ENCODE results near the gene CSF1R.

DNA sequence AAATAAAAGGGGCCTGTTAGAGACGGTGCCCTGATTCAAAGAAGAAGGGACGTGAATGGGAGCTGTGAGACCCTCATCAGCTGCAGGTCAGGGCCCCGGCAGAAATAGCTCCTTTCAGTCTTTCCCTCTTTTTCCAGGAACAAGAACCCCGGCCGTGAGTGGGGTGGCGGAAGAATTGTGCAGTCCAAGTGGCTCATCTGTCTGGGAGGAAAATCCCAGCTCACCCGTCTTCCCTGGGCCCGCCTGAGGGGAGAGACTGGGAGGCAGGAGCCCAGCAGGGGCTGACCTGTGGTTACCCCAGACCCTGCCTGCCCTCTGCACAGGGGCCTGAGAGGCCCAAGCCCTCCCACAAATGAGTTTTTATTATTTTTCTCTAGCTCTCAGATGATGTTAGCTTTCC is 24.8 kb upstream of the CSF1R start:
- TF ChIP-seq, protein P1, sequence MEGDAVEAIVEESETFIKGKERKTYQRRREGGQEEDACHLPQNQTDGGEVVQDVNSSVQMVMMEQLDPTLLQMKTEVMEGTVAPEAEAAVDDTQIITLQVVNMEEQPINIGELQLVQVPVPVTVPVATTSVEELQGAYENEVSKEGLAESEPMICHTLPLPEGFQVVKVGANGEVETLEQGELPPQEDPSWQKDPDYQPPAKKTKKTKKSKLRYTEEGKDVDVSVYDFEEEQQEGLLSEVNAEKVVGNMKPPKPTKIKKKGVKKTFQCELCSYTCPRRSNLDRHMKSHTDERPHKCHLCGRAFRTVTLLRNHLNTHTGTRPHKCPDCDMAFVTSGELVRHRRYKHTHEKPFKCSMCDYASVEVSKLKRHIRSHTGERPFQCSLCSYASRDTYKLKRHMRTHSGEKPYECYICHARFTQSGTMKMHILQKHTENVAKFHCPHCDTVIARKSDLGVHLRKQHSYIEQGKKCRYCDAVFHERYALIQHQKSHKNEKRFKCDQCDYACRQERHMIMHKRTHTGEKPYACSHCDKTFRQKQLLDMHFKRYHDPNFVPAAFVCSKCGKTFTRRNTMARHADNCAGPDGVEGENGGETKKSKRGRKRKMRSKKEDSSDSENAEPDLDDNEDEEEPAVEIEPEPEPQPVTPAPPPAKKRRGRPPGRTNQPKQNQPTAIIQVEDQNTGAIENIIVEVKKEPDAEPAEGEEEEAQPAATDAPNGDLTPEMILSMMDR (IDR thresholded peaks at IDR 0.05; ENCODE audit: borderline replicate concordance, extremely low read depth, low read length, poor library complexity, severe bottlenecking) = no peak
- TF ChIP-seq EZH2 (IDR thresholded peaks at IDR 0.05; ENCODE audit: borderline replicate concordance, low read depth, low read length, severe bottlenecking) = no peak
